ENCODE results near the gene TNFSF13B.

GRCh38 chr13:108274718-108275117, 5.2 kb downstream of the TNFSF13B start:
- TF ChIP-seq, protein P1, sequence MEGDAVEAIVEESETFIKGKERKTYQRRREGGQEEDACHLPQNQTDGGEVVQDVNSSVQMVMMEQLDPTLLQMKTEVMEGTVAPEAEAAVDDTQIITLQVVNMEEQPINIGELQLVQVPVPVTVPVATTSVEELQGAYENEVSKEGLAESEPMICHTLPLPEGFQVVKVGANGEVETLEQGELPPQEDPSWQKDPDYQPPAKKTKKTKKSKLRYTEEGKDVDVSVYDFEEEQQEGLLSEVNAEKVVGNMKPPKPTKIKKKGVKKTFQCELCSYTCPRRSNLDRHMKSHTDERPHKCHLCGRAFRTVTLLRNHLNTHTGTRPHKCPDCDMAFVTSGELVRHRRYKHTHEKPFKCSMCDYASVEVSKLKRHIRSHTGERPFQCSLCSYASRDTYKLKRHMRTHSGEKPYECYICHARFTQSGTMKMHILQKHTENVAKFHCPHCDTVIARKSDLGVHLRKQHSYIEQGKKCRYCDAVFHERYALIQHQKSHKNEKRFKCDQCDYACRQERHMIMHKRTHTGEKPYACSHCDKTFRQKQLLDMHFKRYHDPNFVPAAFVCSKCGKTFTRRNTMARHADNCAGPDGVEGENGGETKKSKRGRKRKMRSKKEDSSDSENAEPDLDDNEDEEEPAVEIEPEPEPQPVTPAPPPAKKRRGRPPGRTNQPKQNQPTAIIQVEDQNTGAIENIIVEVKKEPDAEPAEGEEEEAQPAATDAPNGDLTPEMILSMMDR (conservative IDR thresholded peaks at IDR 0.05; ENCODE audit: low read length), result no peak
- no peak for TF ChIP-seq EZH2phosphoT487 (IDR thresholded peaks at IDR 0.05; ENCODE audit: borderline replicate concordance, low read depth, low read length)

Data from OCI-LY7 (cell line).